ENCODE measurements around the gene EEFSEC.

GRCh38 chr3:128359060-128359664 is 205.9 kb downstream of the EEFSEC start:
- TF ChIP-seq EZH2 (IDR thresholded peaks at IDR 0.05; ENCODE audit: low read length, unreplicated experiment) (no peak), CTCF (conservative IDR thresholded peaks at IDR 0.05; ENCODE audit: low read depth, low read length) (no peak), EZH2phosphoT487 (IDR thresholded peaks at IDR 0.05; ENCODE audit: borderline replicate concordance, low read length) (no peak)

All from PC-3 (cell line).